ENCODE measurements around the gene MAP10.
"Not testable (repeated sequence)": the region's sequence is repeated elsewhere in the genome, so short reads cannot be mapped to it uniquely, and the experiment has no call there.

Gene MAP10

GRCh38 chr1:232805269-232806185 lies at the start of gene MAP10:
TSS of gene MAP10 (plus strand) at chr1:232805416. CDS start at chr1:232805450, 34 bp downstream.
- peak; percentile 71 for DNase-seq

GRCh38 chr1:232764458-232765251 lies 40.6 kb upstream of the MAP10 start:
- no peak for DNase-seq

- DNase-seq = no peak
Observed at GRCh38 chr1:232765542-232765941, 39.7 kb upstream of the MAP10 start.

GRCh38 chr1:232766241-232766890 lies 38.9 kb upstream of the MAP10 start:
- no peak for DNase-seq

- DNase-seq = no peak
Observed at GRCh38 chr1:232766904-232767303, 38.3 kb upstream of the MAP10 start.

- DNase-seq = peak; percentile 8
Observed at GRCh38 chr1:232767305-232768074, 37.7 kb upstream of the MAP10 start.

GRCh38 chr1:232768793-232769192 lies 36.4 kb upstream of the MAP10 start:
- DNase-seq = no peak

GRCh38 chr1:232769733-232770132 lies 35.5 kb upstream of the MAP10 start:
- no peak for DNase-seq

- DNase-seq = no peak
Observed at GRCh38 chr1:232773752-232774151, 31.5 kb upstream of the MAP10 start.

GRCh38 chr1:232776526-232777106 lies 28.6 kb upstream of the MAP10 start:
- no peak for DNase-seq

GRCh38 chr1:232780354-232780753 lies 24.9 kb upstream of the MAP10 start:
- no peak for DNase-seq

- no peak for DNase-seq
Observed at GRCh38 chr1:232784794-232785193, 20.4 kb upstream of the MAP10 start.

GRCh38 chr1:232785630-232786029 lies 19.6 kb upstream of the MAP10 start:
- DNase-seq = not testable (repeated sequence)

GRCh38 chr1:232786845-232787455 lies 18.3 kb upstream of the MAP10 start:
- DNase-seq = no peak

- no peak for DNase-seq
Observed at GRCh38 chr1:232788235-232788872, 16.9 kb upstream of the MAP10 start.

GRCh38 chr1:232789651-232790050 lies 15.6 kb upstream of the MAP10 start:
- DNase-seq = no peak

GRCh38 chr1:232792949-232793348 lies 12.3 kb upstream of the MAP10 start:
- DNase-seq = no peak

- no peak for DNase-seq
Observed at GRCh38 chr1:232793944-232794343, 11.3 kb upstream of the MAP10 start.

- no peak for DNase-seq
Observed at GRCh38 chr1:232795497-232796053, 9.6 kb upstream of the MAP10 start.

- no peak for DNase-seq
Observed at GRCh38 chr1:232797856-232798510, 7.2 kb upstream of the MAP10 start.

Measured in NCI-H2029 (cell line).